ENCODE measurements around the gene OLA1.

Gene OLA1

GRCh38 chr2:174122185-174122584, 126.1 kb downstream of the OLA1 start:
- H3K27me3 ChIP-seq (ENCODE audit: control insufficient read depth, low read length) = no peaks in the 10 kb centered on the region
- H3K27ac ChIP-seq (ENCODE audit: low read depth, low read length) = no peak overlapping the region
- H3K9me2 ChIP-seq (replicated peaks; ENCODE audit: control insufficient read depth, low read length) = no peaks in the 10 kb centered on the region
- no peaks in the 10 kb centered on the region for H3K9me3 ChIP-seq (ENCODE audit: control insufficient read depth, insufficient read depth, low read length)
- no peak overlapping the region for H3K4me2 ChIP-seq (ENCODE audit: low read length)
- TF ChIP-seq EZH2phosphoT487 (IDR thresholded peaks at IDR 0.05; ENCODE audit: borderline replicate concordance, low read length) = no peak
- no peak for TF ChIP-seq CTCF (IDR thresholded peaks at IDR 0.05; ENCODE audit: low read depth, low read length, poor library complexity, severe bottlenecking)
- no peaks in the 10 kb centered on the region for H3F3A ChIP-seq (ENCODE audit: control insufficient read depth, insufficient read depth)
- H3K4me1 ChIP-seq (ENCODE audit: control insufficient read depth, low read length) = no peaks in the 10 kb centered on the region
- H3K79me2 ChIP-seq (ENCODE audit: control insufficient read depth, low read length) = no peaks in the 10 kb centered on the region
- no peak overlapping the region for H3K4me3 ChIP-seq (ENCODE audit: low read length)
- H4K20me1 ChIP-seq (ENCODE audit: control insufficient read depth, insufficient read depth, low read depth, low read length) = no peaks in the 10 kb centered on the region
- H3K36me3 ChIP-seq (ENCODE audit: control insufficient read depth, low read length) = peaks cover 18% of the 10 kb centered on the region

GRCh38 chr2:174121612-174122011, 126.7 kb downstream of the OLA1 start:
- Histone ChIP-seq H3K27ac (ENCODE audit: low read depth, low read length) (no peak overlapping the region), H3K27me3 (ENCODE audit: control insufficient read depth, low read length) (no peaks in the 10 kb centered on the region), H3K4me1 (ENCODE audit: control insufficient read depth, low read length) (no peaks in the 10 kb centered on the region), H3K9me2 (replicated peaks; ENCODE audit: control insufficient read depth, low read length) (no peaks in the 10 kb centered on the region), H3K79me2 (ENCODE audit: control insufficient read depth, low read length) (no peaks in the 10 kb centered on the region), H3K9me3 (ENCODE audit: control insufficient read depth, insufficient read depth, low read length) (no peaks in the 10 kb centered on the region), H3K4me3 (ENCODE audit: low read length) (no peak overlapping the region), H3K4me2 (ENCODE audit: low read length) (no peak overlapping the region), H4K20me1 (ENCODE audit: control insufficient read depth, insufficient read depth, low read depth, low read length) (no peaks in the 10 kb centered on the region), H3F3A (ENCODE audit: control insufficient read depth, insufficient read depth) (no peaks in the 10 kb centered on the region), H3K36me3 (ENCODE audit: control insufficient read depth, low read length) (peaks cover 18% of the 10 kb centered on the region)
- TF ChIP-seq EZH2phosphoT487 (IDR thresholded peaks at IDR 0.05; ENCODE audit: borderline replicate concordance, low read length) = no peak
- TF ChIP-seq CTCF (IDR thresholded peaks at IDR 0.05; ENCODE audit: low read depth, low read length, poor library complexity, severe bottlenecking) = no peak

- Histone ChIP-seq H3F3A (ENCODE audit: control insufficient read depth, insufficient read depth) (no peaks in the 10 kb centered on the region), H3K4me2 (ENCODE audit: low read length) (no peak overlapping the region), H3K36me3 (ENCODE audit: control insufficient read depth, low read length) (peaks cover 18% of the 10 kb centered on the region), H3K9me3 (ENCODE audit: control insufficient read depth, insufficient read depth, low read length) (no peaks in the 10 kb centered on the region), H3K9me2 (replicated peaks; ENCODE audit: control insufficient read depth, low read length) (no peaks in the 10 kb centered on the region), H3K79me2 (ENCODE audit: control insufficient read depth, low read length) (no peaks in the 10 kb centered on the region), H3K27me3 (ENCODE audit: control insufficient read depth, low read length) (no peaks in the 10 kb centered on the region), H3K27ac (ENCODE audit: low read depth, low read length) (no peak overlapping the region), H3K4me3 (ENCODE audit: low read length) (no peak overlapping the region), H4K20me1 (ENCODE audit: control insufficient read depth, insufficient read depth, low read depth, low read length) (no peaks in the 10 kb centered on the region), H3K4me1 (ENCODE audit: control insufficient read depth, low read length) (no peaks in the 10 kb centered on the region)
- TF ChIP-seq CTCF (IDR thresholded peaks at IDR 0.05; ENCODE audit: low read depth, low read length, poor library complexity, severe bottlenecking) = no peak
- TF ChIP-seq EZH2phosphoT487 (IDR thresholded peaks at IDR 0.05; ENCODE audit: borderline replicate concordance, low read length) = no peak
Measured at GRCh38 chr2:174121175-174121574, 127.2 kb downstream of the OLA1 start.

GRCh38 chr2:174120346-174120745, 128.0 kb downstream of the OLA1 start:
- H3K79me2 ChIP-seq (ENCODE audit: control insufficient read depth, low read length) = no peaks in the 10 kb centered on the region
- no peaks in the 10 kb centered on the region for H3K4me1 ChIP-seq (ENCODE audit: control insufficient read depth, low read length)
- no peaks in the 10 kb centered on the region for H4K20me1 ChIP-seq (ENCODE audit: control insufficient read depth, insufficient read depth, low read depth, low read length)
- peaks cover 18% of the 10 kb centered on the region for H3K36me3 ChIP-seq (ENCODE audit: control insufficient read depth, low read length)
- no peak overlapping the region for H3K4me3 ChIP-seq (ENCODE audit: low read length)
- no peaks in the 10 kb centered on the region for H3F3A ChIP-seq (ENCODE audit: control insufficient read depth, insufficient read depth)
- no peaks in the 10 kb centered on the region for H3K27me3 ChIP-seq (ENCODE audit: control insufficient read depth, low read length)
- H3K4me2 ChIP-seq (ENCODE audit: low read length) = no peak overlapping the region
- no peak for TF ChIP-seq EZH2phosphoT487 (IDR thresholded peaks at IDR 0.05; ENCODE audit: borderline replicate concordance, low read length)
- TF ChIP-seq CTCF (IDR thresholded peaks at IDR 0.05; ENCODE audit: low read depth, low read length, poor library complexity, severe bottlenecking) = no peak
- no peaks in the 10 kb centered on the region for H3K9me3 ChIP-seq (ENCODE audit: control insufficient read depth, insufficient read depth, low read length)
- no peak overlapping the region for H3K27ac ChIP-seq (ENCODE audit: low read depth, low read length)
- no peaks in the 10 kb centered on the region for H3K9me2 ChIP-seq (replicated peaks; ENCODE audit: control insufficient read depth, low read length)
